ENCODE data around the gene UGT1A8. TPM values are rescaled to one million over a fixed set of nuclear protein-coding genes. Genes with fewer than 3 reads are reported as not detected.

Gene UGT1A8
- total and polyA plus RNA-seq, 2 donors (not counting 1 experiment from before 2014, with no cell fraction given): not detected

DNA sequence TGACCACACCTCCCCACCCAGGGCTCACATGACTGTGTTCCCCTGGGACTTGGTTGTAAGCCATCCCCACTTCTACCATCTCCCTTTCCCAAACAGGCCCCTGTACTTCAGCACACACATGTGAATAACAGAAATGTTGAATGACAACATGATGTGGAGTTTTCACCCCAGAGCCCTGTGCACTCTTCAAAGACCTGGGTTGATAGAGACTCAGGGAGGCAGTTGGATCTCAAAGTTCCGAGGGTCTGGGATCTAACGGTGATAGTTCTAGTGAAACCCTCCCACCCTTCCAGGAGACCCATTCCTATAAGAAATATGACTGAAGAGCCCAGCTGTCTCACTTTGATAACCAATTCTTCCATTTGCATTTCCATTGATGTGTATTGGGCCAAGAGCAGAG lies 160.6 kb downstream of the UGT1A8 start, which contains the start of gene MROH2A:
Gene MROH2A (plus strand): TSS at position 301 of the 400 bp plus-strand sequence. CDS start 1,029 bp downstream, outside the sequence.
- peaks cover 24% of the 10 kb centered on the region for H3K27me3 Mint-ChIP-seq
- H4K20me1 ChIP-seq (ENCODE audit: control insufficient read depth, insufficient read depth, low read length, poor library complexity, severe bottlenecking): no peaks in the 10 kb centered on the region

GRCh38 chr2:233779722-233780121 lies 162.3 kb downstream of the UGT1A8 start:
- no peaks in the 10 kb centered on the region for H3K79me2 ChIP-seq (ENCODE audit: control insufficient read depth, insufficient read depth, low read length)
- no peak for TF ChIP-seq CTCF (IDR thresholded peaks at IDR 0.05)
- no peak overlapping the region for H3K4me2 ChIP-seq (replicated peaks; ENCODE audit: low read depth, low read length, poor library complexity, severe bottlenecking)
- no peaks in the 10 kb centered on the region for H3K36me3 ChIP-seq (replicated peaks in 1 of 2; ENCODE audit: control extremely low read depth in 1 of 2, control insufficient read depth in 1 of 2, extremely low read depth in 1 of 2, insufficient read depth in 2 of 2, low read length in 1 of 2)
- no peak overlapping the region for H3K4me3 ChIP-seq (ENCODE audit: control extremely low read depth in 1 of 5, extremely low read depth in 1 of 5, insufficient read depth in 1 of 5, low read depth in 2 of 5, low read length in 4 of 5)
- no peak for DNase-seq
- Mint-ChIP-seq H3K27ac (no peak overlapping the region), H3K4me3 (no peak overlapping the region), H3K27me3 (peaks cover 25% of the 10 kb centered on the region), H3K9me3 (ENCODE audit: insufficient read depth) (peaks cover 7% of the 10 kb centered on the region), H3K4me1 (no peaks in the 10 kb centered on the region)
- H3K4me1 ChIP-seq (ENCODE audit: control insufficient read depth in 2 of 2, insufficient read depth in 2 of 2, low read length in 2 of 2): no peaks in the 10 kb centered on the region
- 91% methylated on average over 3 of the region's 4 CpGs for WGBS (ENCODE audit: insufficient coverage)
- peaks cover 0 to 10% (median 1%) of the 10 kb centered on the region in 4 experiments for H3K27me3 ChIP-seq (replicated peaks in 1 of 4; ENCODE audit: control extremely low read depth in 1 of 4, control insufficient read depth in 3 of 4, insufficient read depth in 4 of 4, low read length in 3 of 4)
- no peak overlapping the region for H2AFZ ChIP-seq (ENCODE audit: insufficient read depth, low read depth, low read length, poor library complexity, severe bottlenecking)
- ChIA-PET POLR2A (no interaction called here), CTCF (no interaction called here)
- H3K9ac ChIP-seq (ENCODE audit: low read length): no peak overlapping the region
- H4K20me1 ChIP-seq (ENCODE audit: control insufficient read depth, insufficient read depth, low read length, poor library complexity, severe bottlenecking): no peaks in the 10 kb centered on the region
- ATAC-seq (ENCODE audit: low read depth): no peak
- intact Hi-C loops (cut with micrococcal nuclease): no loop called here
- H3K27ac ChIP-seq (ENCODE audit: low read length in 2 of 2): no peak overlapping the region
- peaks cover 2 to 24% (median 8%) of the 10 kb centered on the region in 3 donors for H3K9me3 ChIP-seq (ENCODE audit: control extremely low read depth in 1 of 3, control insufficient read depth in 2 of 3, insufficient read depth in 1 of 3, low read length in 2 of 3)

More for the DNA sequence above, 160.6 kb downstream of the UGT1A8 start, which contains the start of gene MROH2A:
- DNase-seq (no peak), ATAC-seq (ENCODE audit: low read depth) (no peak)
- no peak within 1 kb of the TSS for H3K4me3 Mint-ChIP-seq
- no peak within 1 kb of the TSS for H2AFZ ChIP-seq (ENCODE audit: insufficient read depth, low read depth, low read length, poor library complexity, severe bottlenecking)
- peaks cover 0 to 12% (median 1%) of the 10 kb centered on the region in 4 experiments for H3K27me3 ChIP-seq (replicated peaks in 1 of 4; ENCODE audit: control extremely low read depth in 1 of 4, control insufficient read depth in 3 of 4, insufficient read depth in 4 of 4, low read length in 3 of 4)
- TF ChIP-seq EZH2 (IDR thresholded peaks at IDR 0.05; ENCODE audit: borderline replicate concordance, insufficient read depth, low read depth, low read length, poor library complexity, severe bottlenecking): no peak
- TF ChIP-seq CTCF (IDR thresholded peaks at IDR 0.05): no peak
- no peaks in the 10 kb centered on the region for H3K4me1 ChIP-seq (ENCODE audit: control insufficient read depth in 2 of 2, insufficient read depth in 2 of 2, low read length in 2 of 2)
- ChIA-PET CTCF (no interaction called here), POLR2A (no interaction called here)
- intact Hi-C loops (cut with micrococcal nuclease): no loop called here
- no peak within 1 kb of the TSS for H3K9ac ChIP-seq (ENCODE audit: low read length)
- H3K27ac Mint-ChIP-seq: no peak within 1 kb of the TSS
- H3K9me3 ChIP-seq (ENCODE audit: control extremely low read depth in 1 of 3, control insufficient read depth in 2 of 3, insufficient read depth in 1 of 3, low read length in 2 of 3): peaks cover 2 to 24% (median 8%) of the 10 kb centered on the region in 3 donors
- peaks cover 7% of the 10 kb centered on the region for H3K9me3 Mint-ChIP-seq (ENCODE audit: insufficient read depth)
- no peaks in the 10 kb centered on the region for H3K4me1 Mint-ChIP-seq
- whole genome bisulfite sequencing (ENCODE audit: insufficient coverage): no CpG with 5 or more reads among the region's 2 CpGs
- no peak within 1 kb of the TSS for H3K4me3 ChIP-seq (ENCODE audit: control extremely low read depth in 1 of 5, extremely low read depth in 1 of 5, insufficient read depth in 1 of 5, low read depth in 2 of 5, low read length in 4 of 5)
- no peak within 1 kb of the TSS for H3K4me2 ChIP-seq (replicated peaks; ENCODE audit: low read depth, low read length, poor library complexity, severe bottlenecking)
- H3K36me3 ChIP-seq (replicated peaks in 1 of 2; ENCODE audit: control extremely low read depth in 1 of 2, control insufficient read depth in 1 of 2, extremely low read depth in 1 of 2, insufficient read depth in 2 of 2, low read length in 1 of 2): no peaks in the 10 kb centered on the region
- H3K79me2 ChIP-seq (ENCODE audit: control insufficient read depth, insufficient read depth, low read length): no peaks in the 10 kb centered on the region
- H3K27ac ChIP-seq (ENCODE audit: low read length in 2 of 2): no peak within 1 kb of the TSS

Measured in B cell (primary cell).